GM18511 (cell line): Measurements from ENCODE around the gene PSTK.

Experiments
- ATAC-seq: cut with Tn5 transposase; IDR thresholded peaks from one replicate; pipeline ENCODE4 v1.9.1; 2021; ENCODE audit warnings: mild to moderate bottlenecking, moderate library complexity; ENCODE audit not compliant: unreplicated experiment

The PSTK gene

GRCh38 chr10:122990278-122990677 lies 10.1 kb downstream of the PSTK start:
- ATAC-seq, result no peak

GRCh38 chr10:122992031-122992585 lies 11.9 kb downstream of the PSTK start:
- ATAC-seq, result no peak

DNA sequence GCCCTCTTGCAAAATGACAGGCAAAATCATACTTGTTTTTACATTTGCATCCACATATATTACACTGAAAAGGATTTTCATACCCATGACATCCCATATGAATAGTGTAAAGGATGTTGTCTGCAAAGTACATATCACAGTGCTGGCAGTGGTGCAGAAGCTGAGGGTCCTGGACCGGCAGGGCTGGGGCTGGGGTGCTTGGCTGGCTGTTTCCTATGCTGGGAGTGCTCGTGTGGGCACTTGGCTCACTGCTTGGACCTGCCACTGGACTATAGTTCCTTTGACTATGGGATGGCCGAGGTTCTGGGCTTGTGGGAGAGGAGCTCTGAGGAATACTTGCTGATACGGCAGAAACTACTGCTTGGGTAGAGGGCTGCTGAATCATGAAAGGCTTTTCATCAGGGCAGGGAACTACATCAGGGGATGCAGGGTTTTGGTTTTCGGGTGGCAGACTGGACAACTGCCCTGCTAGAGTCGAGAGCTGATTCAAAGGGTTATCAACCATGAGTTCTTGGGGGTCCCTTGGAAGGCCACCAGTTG lies 13.7 kb downstream of the PSTK start:
- no peak for ATAC-seq

DNA sequence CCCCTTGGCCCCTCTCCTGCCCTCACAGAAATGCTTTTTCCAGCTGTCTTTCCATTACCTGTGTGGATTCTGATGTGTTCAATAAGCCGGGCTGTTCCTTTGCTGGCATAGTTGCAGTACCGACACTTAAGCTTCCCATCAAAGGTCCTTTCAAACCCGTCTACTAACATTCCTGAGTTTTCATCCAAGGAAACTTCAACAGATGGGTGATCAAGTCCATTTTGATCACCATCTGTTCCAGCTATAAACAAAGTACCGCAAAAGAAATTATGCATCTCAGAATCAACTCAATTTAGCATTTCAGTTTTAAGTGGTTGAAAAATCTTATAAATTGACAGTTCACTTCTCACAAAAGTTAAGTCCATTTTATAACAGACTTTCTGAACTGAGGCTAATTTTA lies 15.7 kb downstream of the PSTK start:
- no peak for ATAC-seq

DNA sequence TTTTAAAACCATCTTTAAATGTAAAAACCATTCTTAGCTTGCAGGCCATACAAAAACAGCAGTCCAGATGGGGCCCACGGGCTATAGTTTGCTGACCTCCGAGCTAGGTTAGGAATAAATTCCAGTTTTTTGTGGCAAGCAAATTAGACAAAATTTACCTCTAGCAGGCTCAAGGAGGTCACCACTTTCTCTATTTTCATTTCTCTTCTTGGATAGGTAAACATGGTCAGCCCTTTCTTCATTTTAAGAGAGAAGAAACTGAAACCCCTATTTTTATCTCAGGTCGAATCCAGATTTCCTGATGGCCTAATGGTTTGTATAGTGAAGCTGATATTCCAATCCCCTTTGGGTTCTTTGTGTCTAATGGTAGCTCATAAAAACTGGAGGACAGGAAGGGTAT lies 17.7 kb downstream of the PSTK start:
- no peak for ATAC-seq

DNA sequence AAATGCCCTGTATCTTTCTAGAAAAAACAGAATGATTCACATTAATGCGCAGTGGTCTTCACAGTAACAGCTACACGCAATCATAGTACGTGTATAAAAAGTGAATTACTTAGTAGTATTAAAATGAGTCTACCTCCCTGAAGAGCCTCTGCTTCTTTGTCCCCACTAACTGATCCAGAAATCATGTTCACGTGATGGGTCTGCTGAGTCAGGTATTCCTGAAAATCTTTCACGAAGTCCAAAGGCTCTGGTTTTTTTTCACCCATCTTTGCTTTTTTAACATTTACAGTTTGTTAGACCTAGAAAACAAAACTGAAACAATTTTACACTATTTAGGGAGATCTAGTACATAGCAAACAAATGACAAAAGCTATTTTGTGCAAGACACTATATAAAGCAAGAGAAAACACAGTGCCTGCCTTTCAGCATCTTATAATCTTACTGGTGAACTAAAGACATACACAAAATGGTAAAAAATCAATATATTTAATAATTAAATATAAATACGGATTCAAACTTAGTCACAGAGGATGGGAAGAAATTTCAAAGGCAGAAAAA lies 18.2 kb downstream of the PSTK start:
- no peak for ATAC-seq

DNA sequence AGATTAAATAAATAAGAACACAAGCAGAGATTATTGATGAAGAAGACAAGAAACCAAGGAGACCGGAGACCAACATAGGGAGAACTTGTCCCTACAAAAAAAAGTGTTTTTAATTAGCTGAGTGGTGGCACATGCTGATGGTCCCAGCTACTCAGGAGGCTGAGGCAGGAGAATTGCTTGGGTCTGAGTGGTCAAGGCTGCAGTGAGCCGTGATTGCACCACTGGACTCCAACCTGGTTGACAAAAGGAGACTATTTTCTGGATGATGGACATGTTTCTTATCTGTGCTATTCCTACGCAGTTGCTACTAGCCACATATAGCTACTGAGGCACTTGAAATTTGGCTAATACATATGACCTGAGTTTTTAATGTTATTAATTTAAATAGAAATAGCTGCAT lies 18.7 kb downstream of the PSTK start:
- no peak for ATAC-seq

GRCh38 chr10:122999347-122999746 lies 19.1 kb downstream of the PSTK start:
- ATAC-seq, result no peak

- ATAC-seq, result no peak
Observed at GRCh38 chr10:123000155-123000554, 20.0 kb downstream of the PSTK start.

DNA sequence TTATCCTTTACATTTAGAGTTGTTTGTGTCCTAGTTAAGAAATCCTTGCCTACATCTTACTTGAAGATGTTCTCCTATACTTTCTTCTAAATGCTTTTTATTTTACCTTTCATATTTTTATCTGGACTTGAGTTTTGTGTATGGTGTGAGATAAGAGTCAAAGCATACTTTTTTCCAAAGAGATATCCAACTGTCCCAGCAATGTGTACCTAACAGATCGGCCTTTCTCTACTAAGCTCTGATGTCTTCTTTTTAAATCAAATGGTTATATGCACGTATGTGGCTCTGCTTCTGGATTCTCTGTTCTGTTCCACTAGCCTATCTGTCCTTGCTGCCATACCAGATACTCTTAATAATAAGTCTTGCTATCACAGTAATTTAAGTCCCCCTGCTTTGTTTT lies 21.2 kb downstream of the PSTK start:
- no peak for ATAC-seq

GRCh38 chr10:123004298-123004697 lies 24.1 kb downstream of the PSTK start:
- ATAC-seq, result no peak

DNA sequence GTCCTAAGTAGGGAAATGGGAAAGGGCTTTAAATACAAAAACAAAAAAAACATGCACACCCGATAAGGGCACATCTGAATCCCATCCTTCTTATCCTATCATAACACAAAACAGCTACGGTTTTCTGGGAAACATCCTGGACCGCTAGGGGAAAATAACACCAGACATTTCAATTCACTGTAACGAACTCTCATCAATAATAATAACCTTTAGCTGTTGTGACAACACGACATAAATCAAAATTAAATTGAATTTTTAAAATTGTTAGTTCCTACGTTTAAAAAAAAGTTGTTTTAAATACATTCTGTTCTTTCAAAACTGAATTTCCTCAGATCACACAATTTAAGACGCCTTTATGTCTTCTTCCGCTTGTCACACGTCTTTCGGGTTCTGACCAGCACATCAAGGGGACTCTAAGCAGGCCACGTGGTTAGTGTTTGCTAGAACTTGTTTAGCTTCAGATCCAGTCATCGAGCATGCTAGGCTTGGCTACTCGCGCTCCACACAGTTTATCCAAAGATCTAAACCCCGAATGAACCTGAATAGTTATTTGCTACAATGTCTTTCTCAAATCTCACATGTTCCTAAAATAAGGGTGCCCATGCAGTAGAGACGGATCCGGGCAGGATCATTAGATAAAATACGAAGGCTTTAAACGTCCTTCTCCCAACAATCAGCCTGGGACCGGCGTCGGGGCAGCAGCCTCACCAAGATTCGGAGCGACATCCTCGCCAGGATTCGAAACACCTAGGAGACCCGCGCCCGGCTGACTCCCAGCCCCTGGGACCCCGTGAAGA lies 27.6 kb downstream of the PSTK start:
- peak; percentile 48 for ATAC-seq

DNA sequence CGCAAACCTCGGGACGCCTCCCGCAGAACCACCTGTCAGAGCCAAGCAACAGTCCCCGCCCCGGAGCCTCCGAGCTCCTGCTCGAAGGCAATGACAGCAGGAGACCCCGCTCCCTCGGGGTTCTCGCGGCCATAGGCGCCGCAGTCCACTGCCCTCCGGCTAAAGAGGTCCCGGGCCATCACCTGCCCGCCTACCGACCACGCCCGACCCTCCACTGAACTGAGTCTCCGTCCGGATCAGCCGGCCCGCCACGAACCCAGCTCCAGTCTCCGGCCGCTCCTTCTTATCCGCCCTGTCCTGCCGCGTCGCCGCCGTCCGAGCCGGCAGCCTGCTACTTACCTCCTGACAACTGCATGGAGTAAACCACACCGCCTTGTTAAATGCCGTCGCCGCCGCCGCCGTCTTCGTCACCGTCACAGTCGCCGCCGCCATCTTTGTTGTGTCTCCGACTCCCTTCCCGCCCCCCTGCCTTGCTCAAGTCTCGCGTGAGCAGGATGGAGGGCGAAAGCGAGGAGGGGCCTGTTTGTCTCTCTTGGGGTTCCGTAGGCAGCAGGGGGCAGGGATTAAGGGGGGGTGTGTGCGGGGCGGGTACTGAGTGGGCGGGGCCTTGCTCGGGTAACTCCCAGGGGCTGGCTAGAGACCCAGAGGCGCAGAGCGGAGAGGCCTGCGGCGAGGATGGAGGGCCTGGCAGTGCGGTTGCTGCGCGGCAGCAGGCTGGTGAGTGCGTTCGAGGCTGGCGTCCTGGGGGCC lies 28.3 kb downstream of the PSTK start, which contains the start of the genes ACADSB and IKZF5:
Gene ACADSB (plus strand): TSS at position 652 of the 750 bp plus-strand sequence. CDS start 24 bp downstream, at position 676.
Gene IKZF5 (minus strand): TSS at position 441 of the 750 bp plus-strand sequence. CDS start 10,170 bp downstream, outside the sequence.
- ATAC-seq, result peak; percentile 87

DNA sequence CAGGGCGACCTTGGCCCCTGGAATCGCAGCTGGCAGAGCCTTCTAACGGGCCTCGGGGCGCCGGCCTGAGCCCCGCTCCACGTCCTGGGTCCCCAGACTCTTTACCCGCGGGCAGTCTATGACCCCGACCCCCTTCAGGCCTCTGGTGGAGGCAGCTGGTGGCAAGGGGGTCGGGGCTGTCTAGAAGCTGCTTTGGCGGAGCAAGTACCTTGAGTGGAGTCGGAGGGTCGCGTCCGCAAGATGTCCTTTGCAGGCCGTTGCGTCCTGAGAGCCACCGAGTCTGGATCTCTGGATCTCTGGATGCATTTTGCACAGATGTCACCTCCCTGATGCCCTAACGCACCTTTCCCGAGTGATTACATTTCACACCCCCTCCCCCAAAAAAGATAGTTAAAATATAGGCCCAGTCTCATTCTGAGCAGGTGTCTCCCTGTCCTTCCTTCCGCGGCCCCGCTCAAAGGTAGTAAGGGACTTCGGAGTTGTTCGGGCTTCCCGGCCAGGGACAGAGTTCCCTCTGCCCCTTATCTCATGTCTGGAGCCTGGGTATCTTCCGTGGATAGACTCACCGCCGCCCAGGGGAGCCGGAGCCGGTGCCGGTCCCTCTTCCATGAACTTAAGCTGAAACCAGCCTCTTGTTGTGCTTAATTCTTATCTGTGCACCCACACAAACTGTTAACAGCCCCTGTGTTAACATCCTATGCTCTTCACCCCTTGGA lies 29.1 kb downstream of the PSTK start:
- ATAC-seq, result peak; percentile 38

DNA sequence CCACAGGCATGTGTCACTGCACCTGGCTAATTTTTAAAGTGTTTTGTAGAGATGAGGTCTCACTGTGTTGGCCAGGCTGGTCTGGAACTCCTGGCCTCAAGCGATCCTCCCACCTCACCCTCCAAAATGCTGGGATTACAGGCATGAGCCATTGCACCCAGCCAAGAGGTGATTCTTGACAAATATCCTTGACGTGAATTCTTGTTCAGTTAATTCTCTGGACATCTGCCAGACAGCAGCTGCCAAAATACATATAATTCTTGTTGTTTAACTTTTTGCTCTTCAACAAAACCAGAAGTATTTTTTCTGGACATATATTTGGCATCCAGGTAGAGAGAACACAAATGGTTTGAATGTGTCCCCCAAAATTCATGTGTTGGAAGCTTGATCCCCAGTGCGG lies 31.8 kb downstream of the PSTK start:
- no peak for ATAC-seq

DNA sequence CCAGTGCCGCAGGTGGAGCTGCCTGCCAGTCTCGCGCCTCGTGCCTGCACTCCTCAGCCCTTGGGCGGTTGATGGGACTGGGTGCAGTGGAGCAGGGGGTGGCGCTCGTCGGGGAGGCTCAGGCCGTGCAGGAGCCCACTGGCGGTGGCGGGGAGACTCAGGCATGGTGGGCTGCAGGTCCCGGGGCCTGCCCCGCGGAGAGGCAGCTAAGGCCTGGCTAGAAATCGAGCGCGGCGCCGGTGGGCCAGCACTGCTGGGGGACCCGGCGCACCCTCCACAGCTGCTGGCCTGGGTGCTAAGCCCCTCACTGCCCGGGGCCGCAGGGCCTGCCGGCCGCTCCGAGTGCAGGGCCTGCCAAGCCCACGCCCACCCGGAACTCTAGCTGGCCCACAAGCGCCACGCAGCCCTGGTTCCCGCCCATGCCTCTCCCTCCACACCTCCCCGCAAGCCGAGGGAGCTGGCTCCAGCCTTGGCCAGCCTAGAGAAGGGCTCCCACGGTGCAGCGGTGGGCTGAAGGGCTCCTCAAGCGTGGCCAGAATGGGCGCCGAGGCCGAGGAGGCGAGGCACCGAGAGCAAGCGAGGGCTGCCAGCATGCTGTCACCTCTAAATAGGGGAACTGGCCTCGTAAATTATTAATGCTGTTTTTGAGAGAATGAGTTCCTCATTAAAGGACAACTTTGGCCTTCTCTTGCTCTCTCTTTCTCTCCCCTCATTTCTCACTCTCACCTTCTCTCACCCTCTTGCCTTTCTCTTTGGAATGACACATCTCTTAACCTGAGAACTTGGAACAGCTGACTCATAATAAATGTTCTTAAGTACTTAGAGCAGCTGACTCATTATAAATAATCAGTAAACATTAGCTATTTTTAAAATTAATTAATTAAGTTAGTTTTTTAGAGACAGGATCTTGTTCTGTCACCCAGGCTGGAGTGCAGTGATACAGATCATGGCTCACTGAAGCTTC lies 33.5 kb downstream of the PSTK start:
- no peak for ATAC-seq

DNA sequence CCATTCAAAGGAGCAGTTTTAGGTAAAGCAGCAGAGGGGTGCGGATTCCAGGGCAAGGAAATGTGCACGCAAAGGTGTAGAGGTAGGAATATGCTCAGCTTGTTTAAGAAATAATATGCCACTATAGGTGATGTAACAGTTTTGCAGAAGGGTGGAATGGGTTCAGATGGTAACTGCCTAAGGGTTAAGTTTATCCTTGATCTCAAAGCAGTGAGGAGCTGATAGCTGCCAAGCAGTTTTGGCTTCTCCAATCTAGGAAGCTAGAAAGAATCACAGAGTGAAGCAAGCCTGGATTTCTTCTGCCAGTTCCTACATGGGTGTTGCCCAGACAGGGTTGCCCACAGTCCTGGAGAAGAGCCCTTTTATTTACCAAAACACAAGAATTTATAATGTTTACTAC lies 34.6 kb downstream of the PSTK start:
- ATAC-seq, result no peak

GRCh38 chr10:123016228-123016627 lies 36.0 kb downstream of the PSTK start:
- ATAC-seq, result no peak

DNA sequence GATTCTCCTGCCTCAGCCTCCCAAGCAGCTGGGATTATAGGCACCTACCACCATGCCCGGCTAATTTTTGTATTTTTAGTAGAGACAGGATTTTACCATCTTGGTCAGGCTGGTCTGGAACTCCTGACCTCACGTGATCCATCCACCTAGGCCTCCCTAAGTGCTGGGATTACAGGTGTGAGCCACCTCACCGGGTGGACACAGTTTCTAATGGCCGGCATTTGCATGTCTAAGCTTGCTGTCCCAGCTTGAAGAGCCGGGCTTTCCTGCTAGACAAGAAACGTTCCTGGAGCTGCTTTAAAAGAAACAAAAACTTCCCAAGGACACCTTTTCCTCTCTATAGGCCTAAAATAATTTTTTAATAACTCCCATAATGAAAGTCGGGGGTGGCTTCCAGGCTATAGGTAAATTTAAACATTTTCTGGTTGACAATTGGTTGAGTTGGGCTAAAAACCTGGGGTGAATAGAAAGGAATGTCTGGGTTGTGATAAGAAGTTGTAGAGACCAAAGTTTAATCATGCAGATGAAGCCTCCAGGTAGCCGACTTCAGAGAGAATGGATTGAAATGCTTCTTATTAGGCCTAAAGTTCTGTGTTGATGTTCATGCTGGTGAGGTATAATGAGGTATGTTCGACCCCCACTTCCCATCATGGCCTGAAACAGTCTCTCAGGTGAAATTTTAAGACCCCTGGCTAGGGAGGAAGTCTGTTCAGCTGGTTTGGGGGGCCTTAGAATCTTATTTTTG lies 37.4 kb downstream of the PSTK start:
- no peak for ATAC-seq
